ENCODE results near the gene TMOD2. TPM values are rescaled to one million over a fixed set of nuclear protein-coding genes. Genes with fewer than 3 reads are reported as not detected.

TMOD2 gene
- total RNA-seq, 1 donor from 2014 or later: 14.6 TPM

- ChIA-PET POLR2A (no interaction called here), CTCF (interaction anchor here (0.6 to 1.6 kb wide), 2 partner anchors 10 to 29 kb away, joined by 3 read pairs; no protein-coding TSS in a partner anchor)
Observed at GRCh38 chr15:51709031-51709430, 42.4 kb upstream of the TMOD2 start.

GRCh38 chr15:51714162-51714561 lies 37.2 kb upstream of the TMOD2 start:
- DNase-seq (no peak), ATAC-seq (ENCODE audit: low read depth) (no peak)
- TF ChIP-seq CTCF (IDR thresholded peaks at IDR 0.05): no peak
- no peaks in the 10 kb centered on the region for H3K36me3 Mint-ChIP-seq (ENCODE audit: low read depth)
- H3K9me3 Mint-ChIP-seq: no peaks in the 10 kb centered on the region
- ChIA-PET CTCF (no interaction called here), POLR2A (no interaction called here)
- H3K4me3 Mint-ChIP-seq: no peak overlapping the region
- intact Hi-C loops (cut with micrococcal nuclease): no loop called here
- no peaks in the 10 kb centered on the region for H3K27me3 Mint-ChIP-seq
- H3K4me1 Mint-ChIP-seq: peaks cover 8% of the 10 kb centered on the region
- no peak overlapping the region for H3K27ac Mint-ChIP-seq

More at GRCh38 chr15:51709031-51709430, 42.4 kb upstream of the TMOD2 start:
- TF ChIP-seq CTCF (IDR thresholded peaks at IDR 0.05): no peak
- intact Hi-C loops (cut with micrococcal nuclease): no loop called here
- no peaks in the 10 kb centered on the region for H3K9me3 Mint-ChIP-seq
- ATAC-seq (ENCODE audit: low read depth): no peak
- H3K4me3 Mint-ChIP-seq: no peak overlapping the region
- H3K27ac Mint-ChIP-seq: no peak overlapping the region
- no peaks in the 10 kb centered on the region for H3K36me3 Mint-ChIP-seq (ENCODE audit: low read depth)
- no peaks in the 10 kb centered on the region for H3K27me3 Mint-ChIP-seq
- no peak for DNase-seq
- no peaks in the 10 kb centered on the region for H3K4me1 Mint-ChIP-seq

- Mint-ChIP-seq H3K36me3 (ENCODE audit: low read depth) (peaks cover 5% of the 10 kb centered on the region), H3K9me3 (no peaks in the 10 kb centered on the region), H3K27me3 (no peaks in the 10 kb centered on the region), H3K27ac (no peak overlapping the region), H3K4me3 (no peak overlapping the region), H3K4me1 (peaks cover 9% of the 10 kb centered on the region)
- POLR2A ChIA-PET: no interaction called here
- TF ChIP-seq CTCF (IDR thresholded peaks at IDR 0.05): no peak
- CTCF ChIA-PET: no interaction called here
- DNase-seq (no peak), ATAC-seq (ENCODE audit: low read depth) (no peak)
- intact Hi-C loops (cut with micrococcal nuclease): no loop called here
Observed at GRCh38 chr15:51714911-51715310, 36.5 kb upstream of the TMOD2 start.

- ChIA-PET CTCF (no interaction called here), POLR2A (no interaction called here)
- no peak overlapping the region for H3K4me3 Mint-ChIP-seq
- TF ChIP-seq CTCF (IDR thresholded peaks at IDR 0.05): no peak
- H3K36me3 Mint-ChIP-seq (ENCODE audit: low read depth): peaks cover 28% of the 10 kb centered on the region
- no peaks in the 10 kb centered on the region for H3K9me3 Mint-ChIP-seq
- no peaks in the 10 kb centered on the region for H3K27me3 Mint-ChIP-seq
- DNase-seq (no peak), ATAC-seq (ENCODE audit: low read depth) (no peak)
- peaks cover 20% of the 10 kb centered on the region for H3K4me1 Mint-ChIP-seq
- intact Hi-C loops (cut with micrococcal nuclease): no loop called here
- no peak overlapping the region for H3K27ac Mint-ChIP-seq
Observed at GRCh38 chr15:51718219-51718618, 33.2 kb upstream of the TMOD2 start.

- TF ChIP-seq CTCF (IDR thresholded peaks at IDR 0.05): no peak
- Mint-ChIP-seq H3K27ac (no peak overlapping the region), H3K4me1 (peaks cover 22% of the 10 kb centered on the region), H3K36me3 (ENCODE audit: low read depth) (peaks cover 32% of the 10 kb centered on the region), H3K4me3 (no peak overlapping the region), H3K9me3 (no peaks in the 10 kb centered on the region), H3K27me3 (no peaks in the 10 kb centered on the region)
- DNase-seq (no peak), ATAC-seq (ENCODE audit: low read depth) (no peak)
- ChIA-PET CTCF (interaction anchor here (1.1 kb wide), 1 partner anchor 9 kb away, joined by 3 read pairs; no protein-coding TSS in a partner anchor), POLR2A (no interaction called here)
- intact Hi-C loops (cut with micrococcal nuclease): no loop called here
Observed at GRCh38 chr15:51718746-51719145, 32.7 kb upstream of the TMOD2 start.

Measured in activated B cell treated with CpG ODN at 0.5 μM for 24 hours (primary cell).